Measurements from ENCODE around the gene CCSER1.

Gene CCSER1

GRCh38 chr4:90614371-90614770 lies 487.2 kb downstream of the CCSER1 start:
- Histone ChIP-seq H3K27ac (ENCODE audit: low read length) (no peak overlapping the region), H3K4me1 (ENCODE audit: insufficient read depth, low read length) (no peaks in the 10 kb centered on the region), H3K36me3 (ENCODE audit: insufficient read depth, low read length) (no peaks in the 10 kb centered on the region), H2AFZ (ENCODE audit: low read depth, low read length) (no peak overlapping the region), H3K4me3 (ENCODE audit: low read depth in 1 of 2, low read length in 2 of 2) (no peak overlapping the region), H3K4me2 (ENCODE audit: insufficient read depth, low read length) (no peak overlapping the region), H3K9ac (ENCODE audit: low read depth, low read length) (no peak overlapping the region), H3K79me2 (ENCODE audit: insufficient read depth, low read length) (no peaks in the 10 kb centered on the region), H3K9me3 (ENCODE audit: insufficient read depth, low read length, severe bottlenecking) (no peaks in the 10 kb centered on the region), H4K20me1 (ENCODE audit: insufficient read depth, low read length) (no peaks in the 10 kb centered on the region), H3K27me3 (ENCODE audit: insufficient read depth, low read length, poor library complexity) (no peaks in the 10 kb centered on the region)
- no peak for DNase-seq
- ATAC-seq (ENCODE audit: insufficient read depth, low read depth), result no peak
- TF ChIP-seq CTCF (IDR thresholded peaks at IDR 0.05; ENCODE audit: borderline replicate concordance, extremely low read depth, low read length, poor library complexity, severe bottlenecking), result no peak
- no peak for TF ChIP-seq EZH2 (IDR thresholded peaks at IDR 0.05; ENCODE audit: borderline replicate concordance, low read depth, low read length, severe bottlenecking)

- H4K20me1 ChIP-seq (ENCODE audit: insufficient read depth, low read length), result no peaks in the 10 kb centered on the region
- H3K79me2 ChIP-seq (ENCODE audit: insufficient read depth, low read length), result no peaks in the 10 kb centered on the region
- H3K9me3 ChIP-seq (ENCODE audit: insufficient read depth, low read length, severe bottlenecking), result no peaks in the 10 kb centered on the region
- TF ChIP-seq CTCF (IDR thresholded peaks at IDR 0.05; ENCODE audit: borderline replicate concordance, extremely low read depth, low read length, poor library complexity, severe bottlenecking) (no peak), EZH2 (IDR thresholded peaks at IDR 0.05; ENCODE audit: borderline replicate concordance, low read depth, low read length, severe bottlenecking) (no peak)
- H3K4me3 ChIP-seq (ENCODE audit: low read depth in 1 of 2, low read length in 2 of 2), result no peak overlapping the region
- H3K27me3 ChIP-seq (ENCODE audit: insufficient read depth, low read length, poor library complexity), result no peaks in the 10 kb centered on the region
- H3K4me2 ChIP-seq (ENCODE audit: insufficient read depth, low read length), result no peak overlapping the region
- no peaks in the 10 kb centered on the region for H3K36me3 ChIP-seq (ENCODE audit: insufficient read depth, low read length)
- H3K27ac ChIP-seq (ENCODE audit: low read length), result no peak overlapping the region
- no peak overlapping the region for H3K9ac ChIP-seq (ENCODE audit: low read depth, low read length)
- no peaks in the 10 kb centered on the region for H3K4me1 ChIP-seq (ENCODE audit: insufficient read depth, low read length)
- no peak overlapping the region for H2AFZ ChIP-seq (ENCODE audit: low read depth, low read length)
- ATAC-seq (ENCODE audit: insufficient read depth, low read depth), result no peak
- DNase-seq, result no peak
Measured at GRCh38 chr4:90621080-90621479, 493.9 kb downstream of the CCSER1 start.

- Histone ChIP-seq H3K4me2 (ENCODE audit: insufficient read depth, low read length) (no peak overlapping the region), H3K9me3 (ENCODE audit: insufficient read depth, low read length, severe bottlenecking) (no peaks in the 10 kb centered on the region), H3K36me3 (ENCODE audit: insufficient read depth, low read length) (no peaks in the 10 kb centered on the region), H3K4me3 (ENCODE audit: low read depth in 1 of 2, low read length in 2 of 2) (no peak overlapping the region), H3K79me2 (ENCODE audit: insufficient read depth, low read length) (no peaks in the 10 kb centered on the region), H3K27ac (ENCODE audit: low read length) (no peak overlapping the region), H3K27me3 (ENCODE audit: insufficient read depth, low read length, poor library complexity) (no peaks in the 10 kb centered on the region), H3K4me1 (ENCODE audit: insufficient read depth, low read length) (no peaks in the 10 kb centered on the region), H3K9ac (ENCODE audit: low read depth, low read length) (no peak overlapping the region), H4K20me1 (ENCODE audit: insufficient read depth, low read length) (no peaks in the 10 kb centered on the region), H2AFZ (ENCODE audit: low read depth, low read length) (no peak overlapping the region)
- DNase-seq (no peak), ATAC-seq (ENCODE audit: insufficient read depth, low read depth) (no peak)
- TF ChIP-seq CTCF (IDR thresholded peaks at IDR 0.05; ENCODE audit: borderline replicate concordance, extremely low read depth, low read length, poor library complexity, severe bottlenecking) (no peak), EZH2 (IDR thresholded peaks at IDR 0.05; ENCODE audit: borderline replicate concordance, low read depth, low read length, severe bottlenecking) (no peak)
Measured at GRCh38 chr4:90624781-90625180, 497.6 kb downstream of the CCSER1 start.
